GM12878 (cell line): ENCODE data around the gene SPRR5. TPM values are rescaled to one million over a fixed set of nuclear protein-coding genes. Genes with fewer than 3 reads are reported as not detected.

ENCODE experiments used
- ATAC-seq: fragments of 200-7000 bp; cut with Tn5 transposase; 3 replicates; pipeline ENCODE4 v1.9.1; 2020; ENCODE audit warnings: mild to moderate bottlenecking, moderate library complexity
- BruUV-seq: library from RNA; stranded (reverse); fragments of 400-500 nt; replicated peaks from 2 replicates; lab custom pipeline; 2021; lab: Mats Ljungman, UMichigan
- CTCF ChIA-PET: fragments of 300-600 bp; sonication (Branson Sonifier 250); formaldehyde crosslinking; extraction: SDS; loops from one replicate; lab custom pipeline; 2021; ENCODE audit warnings: inconsistent platforms; lab: Yijun Ruan, JAX
- POLR2A ChIA-PET: fragments of 350-600 bp; formaldehyde crosslinking; extraction: SDS; loops from one replicate; lab custom pipeline; 2021; ENCODE audit warnings: inconsistent platforms; lab: Charles Lee
- RAD21 ChIA-PET: fragments of 300-600 bp; sonication (Branson Sonifier 250); formaldehyde crosslinking; loops from one replicate; lab custom pipeline; 2023; ENCODE audit warnings: antibody characterized with exemption; ENCODE audit not compliant: unreplicated experiment; lab: Charles Lee
- SMC1A ChIA-PET: fragments of 300-600 bp; sonication (Branson Sonifier 250); formaldehyde crosslinking; loops from one replicate; lab custom pipeline; 2023; ENCODE audit not compliant: unreplicated experiment, uncharacterized antibody; lab: Charles Lee
- DNase-seq: peaks from one replicate; pipeline ENCODE4 v3.0.0-alpha.2; 2011; ENCODE audit warnings: low read depth, low spot score
- FAIRE-seq: peaks from 3 replicates; lab custom pipeline; 2011; peaks lifted over from hg19 to GRCh38; lab: Jason Lieb, UNC
- H2AFZ ChIP-seq: 2 replicates; pipeline ENCODE4 v1.6.0; 2011; ENCODE audit warnings: low read depth, low read length, control low read depth; ENCODE audit not compliant: control insufficient read depth
- H3K27ac ChIP-seq: 2 replicates; pipeline ENCODE4 v1.5.1; 2011; ENCODE audit warnings: control low read depth; ENCODE audit not compliant: control insufficient read depth, insufficient read depth
- H3K27me3 ChIP-seq, 2 experiments: replicated peaks in 1 of 2; 2 replicates each; pipeline versions ENCODE4 v1.6.0 to v1.6.1; 2011; ENCODE audit warnings: low read length in 1 of 2; ENCODE audit not compliant: control insufficient read depth in 2 of 2, insufficient read depth in 2 of 2
- H3K36me3 ChIP-seq, 2 experiments: 2 replicates each; pipeline ENCODE4 v1.5.1; 2011; ENCODE audit warnings: low read length in 1 of 2; ENCODE audit not compliant: control insufficient read depth in 2 of 2, insufficient read depth in 2 of 2
- H3K4me1 ChIP-seq: 2 replicates; pipeline ENCODE4 v1.6.1; 2011; ENCODE audit warnings: mild to moderate bottlenecking, low read length, moderate library complexity, mixed read lengths; ENCODE audit not compliant: control insufficient read depth, insufficient read depth
- H3K4me2 ChIP-seq: 2 replicates; pipeline ENCODE4 v1.6.0; 2011; ENCODE audit warnings: control low read depth; ENCODE audit not compliant: control insufficient read depth, insufficient read depth
- H3K4me3 ChIP-seq: fragments of 200-600 bp; sonication (generic); 2 replicates; pipeline ENCODE4 v1.5.1; 2016
- H3K79me2 ChIP-seq: 2 replicates; pipeline ENCODE4 v1.6.0; 2011; ENCODE audit warnings: low read length; ENCODE audit not compliant: control insufficient read depth, insufficient read depth
- H3K9ac ChIP-seq: 2 replicates; pipeline ENCODE4 v1.8.0; 2011; ENCODE audit warnings: low read length, control low read depth, mixed read lengths; ENCODE audit not compliant: control insufficient read depth, insufficient read depth
- H3K9me3 ChIP-seq: replicated peaks from 3 replicates; pipeline ENCODE4 v1.5.1; 2011; ENCODE audit warnings: mild to moderate bottlenecking, low read length; ENCODE audit not compliant: control insufficient read depth, insufficient read depth
- H4K20me1 ChIP-seq: 2 replicates; pipeline ENCODE4 v1.6.0; 2011; ENCODE audit not compliant: control insufficient read depth, insufficient read depth
- BACH1 ChIP-seq: fragments of 450-650 bp; IDR thresholded peaks from 2 replicates; pipeline ENCODE4 v1.6.1; 2017; ENCODE audit warnings: mild to moderate bottlenecking, borderline replicate concordance
- FOXM1 ChIP-seq: IDR thresholded peaks from 2 replicates; pipeline ENCODE4 v1.6.1; 2012; ENCODE audit warnings: low read depth, mild to moderate bottlenecking, inconsistent platforms, low read length, moderate library complexity
- GABPA ChIP-seq: IDR thresholded peaks from 2 replicates; pipeline ENCODE4 v1.6.1; 2014; ENCODE audit warnings: antibody characterized with exemption, low read depth, mild to moderate bottlenecking, inconsistent platforms
- RAD21 ChIP-seq: IDR thresholded peaks from 2 replicates; pipeline ENCODE4 v1.6.1; 2011; ENCODE audit warnings: mild to moderate bottlenecking, low read depth, low read length, moderate library complexity; ENCODE audit not compliant: insufficient read depth
- RELA ChIP-seq: fragments of 450-650 bp; IDR thresholded peaks from 2 replicates; pipeline ENCODE4 v1.8.0; 2014; ENCODE audit warnings: borderline replicate concordance; ENCODE audit not compliant: partially characterized antibody
- SMC3 ChIP-seq: IDR thresholded peaks from 2 replicates; pipeline ENCODE4 v1.6.1; 2011; ENCODE audit warnings: low read length, improper control_type of control experiment, borderline replicate concordance
- TAF1 ChIP-seq: IDR thresholded peaks from 2 replicates; pipeline ENCODE4 v1.6.1; 2011; ENCODE audit warnings: mild to moderate bottlenecking, low read depth, low read length, borderline replicate concordance
- YY1 ChIP-seq: IDR thresholded peaks from 2 replicates; pipeline ENCODE4 v1.6.1; 2011; ENCODE audit warnings: low read depth, mild to moderate bottlenecking, low read length
- whole genome bisulfite sequencing: methylation state at CpG from one replicate; pipeline ENCODE4 v1.1.6; 2016; ENCODE audit warnings: low lambda C conversion rate; ENCODE audit not compliant: insufficient replicate concordance, insufficient coverage; ENCODE audit errors: missing lambda C conversion rate; 5-methylcytosine and 5-hydroxymethylcytosine counted together
- in situ Hi-C: fragments of 300-500 bp; cut with MboI; formaldehyde crosslinking; loops from 9 replicates; pipeline ENCODE4 v1.14.3; 2018; ENCODE audit warnings: mixed read lengths
- intact Hi-C: fragments of 100-400 bp; cut with micrococcal nuclease; formaldehyde crosslinking; loops from one replicate; pipeline ENCODE4 v1.14.2; 2022; ENCODE audit not compliant: unreplicated experiment
- polyA plus RNA-seq, 11 experiments: library from polyadenylated mRNA; depleted of rRNA in 4 of 11; unstranded in 6 of 11; stranded (reverse) in 5 of 11; fragments of >200 nt; fragmentation: Nextera tagmentation in 4 of 11; fragmentation: Illumina TruSeq in 1 of 11; extraction: Ambion mirVana in 4 of 11; extraction: Trizol in 1 of 11; gene quantifications; 1 replicate in 1 of 11; 2 replicates in 10 of 11; pipeline versions ENCODE4 v1.2.1 to v1.2.3, GENCODE V29; 2011 to 2016; ENCODE audit warnings: inconsistent platforms in 2 of 11, missing spikeins in 2 of 11, low read depth in 1 of 11
- total RNA-seq, 4 experiments: library from RNA; depleted of rRNA in 3 of 4; stranded (reverse); fragments of >200 nt in 3 of 4; fragmentation: Illumina TruSeq in 1 of 4; extraction: Trizol in 1 of 4; gene quantifications; 2 replicates each; pipeline versions ENCODE4 v1.2.1 to v1.2.3, GENCODE V29; 2013 to 2021
- TF ChIP-seq, protein P1 (sequence below), 3 experiments: IDR thresholded peaks in 2 of 3; conservative IDR thresholded peaks in 1 of 3; 2 replicates each; pipeline ENCODE4 v1.5.1; 2011; ENCODE audit warnings: low read depth in 3 of 3, low read length in 3 of 3, mild to moderate bottlenecking in 3 of 3, control low read depth in 2 of 3, moderate library complexity in 2 of 3, inconsistent platforms in 1 of 3, mixed read lengths in 1 of 3; ENCODE audit not compliant: control insufficient read depth in 2 of 3, insufficient read depth in 1 of 3; ENCODE audit errors: extremely low read depth in 1 of 3

The SPRR5 gene
- total and polyA plus RNA-seq, 10 of the 15 experiments (the other 5 are each of a cell fraction or from before 2014, with no cell fraction given) = not detected

- peak; percentile 87 for ATAC-seq
- H4K20me1 ChIP-seq = no peaks in the 10 kb centered on the region
- no peak overlapping the region for H2AFZ ChIP-seq
- H3K27ac ChIP-seq = no peak overlapping the region
- peaks cover 2% of the 10 kb centered on the region; the same call in 1 of the 3 replicates for H3K9me3 ChIP-seq
- intact Hi-C loops (loop anchor here (1.0 to 5.0 kb wide), 2 partner anchors 57 to 274 kb away; no protein-coding TSS in a partner anchor), in situ Hi-C loops (loop anchor here (5.0 kb wide), 2 partner anchors 54 to 269 kb away; no protein-coding TSS in a partner anchor)
- TF ChIP-seq, protein P1, sequence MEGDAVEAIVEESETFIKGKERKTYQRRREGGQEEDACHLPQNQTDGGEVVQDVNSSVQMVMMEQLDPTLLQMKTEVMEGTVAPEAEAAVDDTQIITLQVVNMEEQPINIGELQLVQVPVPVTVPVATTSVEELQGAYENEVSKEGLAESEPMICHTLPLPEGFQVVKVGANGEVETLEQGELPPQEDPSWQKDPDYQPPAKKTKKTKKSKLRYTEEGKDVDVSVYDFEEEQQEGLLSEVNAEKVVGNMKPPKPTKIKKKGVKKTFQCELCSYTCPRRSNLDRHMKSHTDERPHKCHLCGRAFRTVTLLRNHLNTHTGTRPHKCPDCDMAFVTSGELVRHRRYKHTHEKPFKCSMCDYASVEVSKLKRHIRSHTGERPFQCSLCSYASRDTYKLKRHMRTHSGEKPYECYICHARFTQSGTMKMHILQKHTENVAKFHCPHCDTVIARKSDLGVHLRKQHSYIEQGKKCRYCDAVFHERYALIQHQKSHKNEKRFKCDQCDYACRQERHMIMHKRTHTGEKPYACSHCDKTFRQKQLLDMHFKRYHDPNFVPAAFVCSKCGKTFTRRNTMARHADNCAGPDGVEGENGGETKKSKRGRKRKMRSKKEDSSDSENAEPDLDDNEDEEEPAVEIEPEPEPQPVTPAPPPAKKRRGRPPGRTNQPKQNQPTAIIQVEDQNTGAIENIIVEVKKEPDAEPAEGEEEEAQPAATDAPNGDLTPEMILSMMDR (IDR thresholded peaks at IDR 0.05 in 2 of 3, conservative IDR thresholded peaks at IDR 0.05 in 1 of 3; ENCODE audit: control insufficient read depth in 2 of 3, extremely low read depth in 1 of 3, insufficient read depth in 1 of 3, low read depth in 3 of 3, low read length in 3 of 3) = peak; percentile 74 to 80 (median 78); a peak in 5 of 6 replicates
- TF ChIP-seq FOXM1 (0 out of 2 replicates have a peak, but pooled peaks have one; percentile 17), RELA (no peak), BACH1 (no peak), RAD21 (peak; percentile 99), GABPA (no peak), TAF1 (no peak), YY1 (0 out of 2 replicates have a peak, but pooled peaks have one; percentile 33), SMC3 (peak; percentile 90)
- ChIA-PET POLR2A (no interaction called here), CTCF (interaction anchor here (0.9 to 4.7 kb wide), 27 partner anchors 9 to 485 kb away, joined by 3 to 106 read pairs (median 4); partner anchors contain the start of genes IVL and SMCP), SMC1A (interaction anchor here (0.6 to 2.8 kb wide), 24 partner anchors 9 to 577 kb away, joined by 3 to 64 read pairs (median 4); partner anchors contain the start of genes IVL and SMCP), RAD21 (interaction anchor here (0.9 to 2.4 kb wide), 19 partner anchors 14 to 468 kb away, joined by 3 to 60 read pairs (median 4); partner anchors contain the start of genes IVL, LELP1 and SMCP)
- no peaks in the 10 kb centered on the region for H3K79me2 ChIP-seq
- WGBS = 0% methylated on average over 3 of the region's 3 CpGs
- H3K4me1 ChIP-seq = no peaks in the 10 kb centered on the region
- no peaks in the 10 kb centered on the region for H3K36me3 ChIP-seq
- FAIRE-seq = peak; percentile 78
- H3K4me2 ChIP-seq = no peak overlapping the region
- no peak for DNase-seq
- no peak overlapping the region for H3K4me3 ChIP-seq
- H3K9ac ChIP-seq = no peak overlapping the region
- H3K27me3 ChIP-seq = peaks cover 0 to 2% of the 10 kb centered on the region in 2 experiments; a peak in 1 of 4 replicates
- BruUV-seq = no TSS peak
Observed at GRCh38 chr1:152926091-152926490, 20.9 kb upstream of the SPRR5 start.
